ENCODE data around the gene GALNTL6. TPM values are rescaled to one million over a fixed set of nuclear protein-coding genes. Genes with fewer than 3 reads are reported as not detected.
A peak's percentile ranks its signal among the peaks of the same experiment; 100 is the strongest.

GALNTL6 gene
- total and polyA plus RNA-seq, 9 of the 15 experiments (the other 6 are each of a cell fraction or from before 2014, with no cell fraction given): 0.18 to 0.50 (median 0.29) TPM

DNA sequence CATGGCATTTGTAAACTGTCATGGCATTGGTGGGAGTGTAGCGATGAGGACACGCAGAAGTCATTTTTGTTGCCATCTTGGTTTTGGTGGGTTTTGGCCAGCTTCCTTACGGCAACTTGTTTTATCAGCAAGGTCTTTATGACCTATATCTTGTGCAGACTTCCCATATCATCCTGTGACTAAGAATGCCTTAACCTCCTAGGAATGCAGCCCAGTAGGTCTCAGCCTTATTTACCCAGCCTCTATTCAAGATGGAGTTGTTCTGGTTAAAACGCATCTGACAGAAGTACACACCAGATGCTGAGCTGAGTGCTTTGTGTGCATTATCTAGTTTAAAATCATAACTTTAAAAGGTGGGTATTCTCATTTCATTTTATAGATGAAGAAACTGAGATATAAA, 1086.7 kb downstream of the GALNTL6 start:
- H3K27ac ChIP-seq (ENCODE audit: extremely low read depth, low read depth, low read length): no peak overlapping the region

More for the DNA sequence above, 1086.7 kb downstream of the GALNTL6 start:
- Histone ChIP-seq H3K36me3 (ENCODE audit: control insufficient read depth, insufficient read depth, low read length) (no peaks in the 10 kb centered on the region), H3K9ac (ENCODE audit: insufficient read depth in 1 of 2, low read depth in 2 of 2, low read length in 2 of 2) (no peak overlapping the region), H3K4me1 (replicated peaks in 1 of 2; ENCODE audit: control insufficient read depth in 2 of 2, insufficient read depth in 2 of 2, low read length in 2 of 2) (no peaks in the 10 kb centered on the region), H3K27me3 (ENCODE audit: control insufficient read depth in 2 of 2, insufficient read depth in 2 of 2, low read length in 2 of 2) (no peaks in the 10 kb centered on the region), H4K20me1 (replicated peaks; ENCODE audit: control insufficient read depth, insufficient read depth, low read length) (no peaks in the 10 kb centered on the region), H3K4me2 (ENCODE audit: insufficient read depth, low read length) (no peak overlapping the region), H3K9me3 (replicated peaks; ENCODE audit: control insufficient read depth, insufficient read depth, low read depth, low read length) (no peaks in the 10 kb centered on the region; the same call in 1 of the 2 replicates), H3K79me2 (ENCODE audit: control insufficient read depth, insufficient read depth, low read length) (no peaks in the 10 kb centered on the region), H3K4me3 (no peak overlapping the region), H2AFZ (ENCODE audit: low read depth, low read length) (no peak overlapping the region), H3K9me1 (ENCODE audit: control insufficient read depth, insufficient read depth, low read length) (no peaks in the 10 kb centered on the region)
- 49% methylated on average over 4 of the region's 4 CpGs for WGBS (ENCODE audit: insufficient coverage, low coverage, missing lambda C conversion rate)
- no peak for DNase-seq (ENCODE audit: extremely low read depth in 1 of 4, low spot score in 3 of 4)
- no TSS peak for BruUV-seq (replicated peaks)
- in situ Hi-C loops (cut with MboI) (no loop called here), intact Hi-C loops (cut with micrococcal nuclease) (loop anchor here (10.0 kb wide), 2 partner anchors 355 to 515 kb away; no protein-coding TSS in a partner anchor)
- no peak for TF ChIP-seq FOXK1 (CRISPR knock-in tag; IDR thresholded peaks at IDR 0.05; ENCODE audit: borderline replicate concordance)
- no peak for TF ChIP-seq HSF4 (CRISPR knock-in tag; IDR thresholded peaks at IDR 0.05; ENCODE audit: borderline replicate concordance)
- no peak for TF ChIP-seq ZNF253 (CRISPR knock-in tag; conservative IDR thresholded peaks at IDR 0.05)
- TF ChIP-seq, protein P1, sequence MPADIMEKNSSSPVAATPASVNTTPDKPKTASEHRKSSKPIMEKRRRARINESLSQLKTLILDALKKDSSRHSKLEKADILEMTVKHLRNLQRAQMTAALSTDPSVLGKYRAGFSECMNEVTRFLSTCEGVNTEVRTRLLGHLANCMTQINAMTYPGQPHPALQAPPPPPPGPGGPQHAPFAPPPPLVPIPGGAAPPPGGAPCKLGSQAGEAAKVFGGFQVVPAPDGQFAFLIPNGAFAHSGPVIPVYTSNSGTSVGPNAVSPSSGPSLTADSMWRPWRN (IDR thresholded peaks at IDR 0.05; ENCODE audit: low read depth): no peak
- no peak for TF ChIP-seq MCM7 (IDR thresholded peaks at IDR 0.05)
- no peak for TF ChIP-seq POLR2AphosphoS5 (IDR thresholded peaks at IDR 0.05; ENCODE audit: control insufficient read depth, insufficient read depth, low read depth, low read length)
- no peak for TF ChIP-seq STAT5A (IDR thresholded peaks at IDR 0.05; ENCODE audit: borderline replicate concordance, low read length)
- TF ChIP-seq, protein P2, sequence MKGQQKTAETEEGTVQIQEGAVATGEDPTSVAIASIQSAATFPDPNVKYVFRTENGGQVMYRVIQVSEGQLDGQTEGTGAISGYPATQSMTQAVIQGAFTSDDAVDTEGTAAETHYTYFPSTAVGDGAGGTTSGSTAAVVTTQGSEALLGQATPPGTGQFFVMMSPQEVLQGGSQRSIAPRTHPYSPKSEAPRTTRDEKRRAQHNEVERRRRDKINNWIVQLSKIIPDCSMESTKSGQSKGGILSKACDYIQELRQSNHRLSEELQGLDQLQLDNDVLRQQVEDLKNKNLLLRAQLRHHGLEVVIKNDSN (CRISPR knock-in tag; IDR thresholded peaks at IDR 0.05): no peak
- no peak for TF ChIP-seq KLF16 (IDR thresholded peaks at IDR 0.05)
- no peak for TF ChIP-seq RB1 (IDR thresholded peaks at IDR 0.05; ENCODE audit: low read depth)
- no peak for TF ChIP-seq SMARCC2 (IDR thresholded peaks at IDR 0.05; ENCODE audit: low read depth)
- no peak for TF ChIP-seq ZNF764 (CRISPR knock-in tag; IDR thresholded peaks at IDR 0.05; ENCODE audit: low read depth)
- no peak for TF ChIP-seq NEUROD1 (IDR thresholded peaks at IDR 0.05; ENCODE audit: borderline replicate concordance, low read depth, low read length, partially characterized antibody)
- no peak for TF ChIP-seq ZC3H11A (IDR thresholded peaks at IDR 0.05; ENCODE audit: low read depth, low read length)
- no peak for TF ChIP-seq EHMT2 (IDR thresholded peaks at IDR 0.05)
- TF ChIP-seq, protein P3, sequence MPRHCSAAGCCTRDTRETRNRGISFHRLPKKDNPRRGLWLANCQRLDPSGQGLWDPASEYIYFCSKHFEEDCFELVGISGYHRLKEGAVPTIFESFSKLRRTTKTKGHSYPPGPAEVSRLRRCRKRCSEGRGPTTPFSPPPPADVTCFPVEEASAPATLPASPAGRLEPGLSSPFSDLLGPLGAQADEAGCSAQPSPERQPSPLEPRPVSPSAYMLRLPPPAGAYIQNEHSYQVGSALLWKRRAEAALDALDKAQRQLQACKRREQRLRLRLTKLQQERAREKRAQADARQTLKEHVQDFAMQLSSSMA (CRISPR knock-in tag; IDR thresholded peaks at IDR 0.05): no peak
- TF ChIP-seq RHOXF2B (CRISPR knock-in tag; conservative IDR thresholded peaks at IDR 0.05): no peak
- POLR2A ChIA-PET: no interaction called here
- peak; percentile 72 for FAIRE-seq
- CTCF ChIA-PET (ENCODE audit: low intra/inter-chr PET ratio): no interaction called here
- ATAC-seq: no peak

Data from K562 (cell line).